Endothelial cell of umbilical vein (primary cell): ENCODE measurements around the gene CMC4. TPM values are rescaled to one million over a fixed set of nuclear protein-coding genes. Genes with fewer than 3 reads are reported as not detected.

Source experiments
- BruUV-seq: library from RNA; stranded (reverse); fragments of 400-500 nt; replicated peaks from 2 replicates; lab custom pipeline; 2021; lab: Mats Ljungman, UMichigan
- CTCF ChIA-PET: fragments of 300-600, 350-600 bp; sonication (Branson Sonifier 250); formaldehyde crosslinking; loops from one replicate; lab custom pipeline; 2021; ENCODE audit warnings: antibody characterized with exemption, inconsistent platforms; lab: Charles Lee
- POLR2A ChIA-PET: fragments of 300-600, 350-600 bp; sonication (Branson Sonifier 250); formaldehyde crosslinking; loops from one replicate; lab custom pipeline; 2021; ENCODE audit warnings: antibody characterized with exemption, inconsistent platforms; lab: Charles Lee
- DNase-seq: peaks from one replicate; pipeline ENCODE4 v3.0.0-alpha.2; 2011; ENCODE audit warnings: low read depth, low spot score
- FAIRE-seq: peaks from 2 replicates; lab custom pipeline; 2011; peaks lifted over from hg19 to GRCh38; lab: Jason Lieb, UNC
- H2AFZ ChIP-seq: 2 replicates; pipeline ENCODE4 v1.6.0; 2012; ENCODE audit warnings: low read depth, low read length, control low read depth, inconsistent platforms
- H3K27ac ChIP-seq: 2 replicates; pipeline ENCODE4 v1.5.1; 2011; ENCODE audit warnings: low read depth, mild to moderate bottlenecking, control low read depth, low read length, moderate library complexity; ENCODE audit not compliant: insufficient read depth
- H3K27me3 ChIP-seq, 2 experiments: 2 replicates each; pipeline versions ENCODE4 v1.6.0 to v1.6.1; 2011; ENCODE audit warnings: low read length in 2 of 2, mixed read lengths in 1 of 2; ENCODE audit not compliant: control insufficient read depth in 2 of 2, insufficient read depth in 2 of 2
- H3K36me3 ChIP-seq, 2 experiments: 2 replicates in 1 of 2; 3 replicates in 1 of 2; pipeline ENCODE4 v1.5.1; 2011; ENCODE audit warnings: low read length in 2 of 2, mild to moderate bottlenecking in 1 of 2, moderate library complexity in 1 of 2; ENCODE audit not compliant: control insufficient read depth in 2 of 2, insufficient read depth in 2 of 2; ENCODE audit errors: extremely low read depth in 1 of 2
- H3K4me1 ChIP-seq: 3 replicates; pipeline ENCODE4 v1.5.1; 2011; ENCODE audit warnings: mild to moderate bottlenecking, low read length; ENCODE audit not compliant: control insufficient read depth, insufficient read depth; ENCODE audit errors: extremely low read depth
- H3K4me2 ChIP-seq: 2 replicates; pipeline ENCODE4 v1.6.1; 2011; ENCODE audit warnings: low read length, control low read depth, mixed read lengths; ENCODE audit not compliant: insufficient read depth
- H3K4me3 ChIP-seq, 3 experiments: fragments of 200-600 bp in 1 of 3; sonication (generic), shearing (Covaris generic) in 1 of 3; replicated peaks in 1 of 3; 2 replicates each; pipeline ENCODE4 v1.5.1; 2011 to 2016; ENCODE audit warnings: control low read depth in 3 of 3, low read length in 3 of 3, mild to moderate bottlenecking in 2 of 3, inconsistent platforms in 1 of 3, low read depth in 1 of 3, moderate library complexity in 1 of 3; ENCODE audit not compliant: insufficient read depth in 1 of 3
- H3K79me2 ChIP-seq: 2 replicates; pipeline ENCODE4 v1.6.0; 2012; ENCODE audit warnings: low read length, inconsistent platforms; ENCODE audit not compliant: control insufficient read depth, insufficient read depth
- H3K9ac ChIP-seq: replicated peaks from 2 replicates; pipeline ENCODE3; 2011; ENCODE audit warnings: low read length, control low read depth; ENCODE audit not compliant: insufficient read depth; ENCODE audit errors: extremely low read depth
- H3K9me1 ChIP-seq: replicated peaks from 3 replicates; pipeline ENCODE4 v1.6.0; 2011; ENCODE audit warnings: mild to moderate bottlenecking, low read length; ENCODE audit not compliant: control insufficient read depth, insufficient read depth; ENCODE audit errors: extremely low read depth
- H3K9me3 ChIP-seq: replicated peaks from 2 replicates; pipeline ENCODE4 v1.5.1; 2012; ENCODE audit warnings: low read length, inconsistent platforms; ENCODE audit not compliant: control insufficient read depth, insufficient read depth
- H4K20me1 ChIP-seq: replicated peaks from 2 replicates; pipeline ENCODE3; 2011; ENCODE audit warnings: mild to moderate bottlenecking, low read length; ENCODE audit not compliant: control insufficient read depth, insufficient read depth; ENCODE audit errors: extremely low read depth
- EZH2 ChIP-seq: IDR thresholded peaks from 2 replicates; pipeline ENCODE4 v1.6.1; 2012; ENCODE audit warnings: borderline replicate concordance, low read depth, mild to moderate bottlenecking, moderate library complexity, low read length, inconsistent platforms; ENCODE audit not compliant: severe bottlenecking
- FOS ChIP-seq: IDR thresholded peaks from 2 replicates; pipeline ENCODE4 v1.6.1; 2011; ENCODE audit warnings: mild to moderate bottlenecking, low read length, moderate library complexity, borderline replicate concordance; ENCODE audit not compliant: insufficient read depth
- GATA2 ChIP-seq: IDR thresholded peaks from 2 replicates; pipeline ENCODE4 v1.7.0; 2011; ENCODE audit warnings: low read depth, mild to moderate bottlenecking, moderate library complexity, mixed read lengths, low read length; ENCODE audit not compliant: insufficient read length, insufficient read depth
- JUN ChIP-seq: IDR thresholded peaks from 2 replicates; pipeline ENCODE4 v1.6.1; 2011; ENCODE audit warnings: borderline replicate concordance, low read depth; ENCODE audit not compliant: insufficient read length, insufficient read depth
- MAX ChIP-seq: IDR thresholded peaks from 2 replicates; pipeline ENCODE4 v1.6.1; 2011; ENCODE audit not compliant: insufficient read depth, insufficient read length
- MYC ChIP-seq: IDR thresholded peaks from one replicate; pipeline ENCODE4 v1.6.1; 2011; ENCODE audit warnings: mild to moderate bottlenecking, low read depth, low read length
- POLR2A ChIP-seq: IDR thresholded peaks from 2 replicates; pipeline ENCODE4 v1.6.1; 2012; ENCODE audit warnings: low read depth, mild to moderate bottlenecking, control low read depth, low read length
- POLR2AphosphoS5 ChIP-seq: IDR thresholded peaks from 2 replicates; pipeline ENCODE4 v1.6.1; 2012; ENCODE audit warnings: low read depth, mild to moderate bottlenecking, control low read depth, low read length, moderate library complexity; ENCODE audit not compliant: insufficient read depth
- dilution Hi-C: fragments of 300-500 bp; cut with MboI; formaldehyde crosslinking; loops from one replicate; pipeline ENCODE4 v1.15.0; 2019; ENCODE audit warnings: low sequenced_read_pairs; ENCODE audit not compliant: extremely low pct_ligation_motif_present
- intact Hi-C: fragments of 100-400 bp; cut with micrococcal nuclease; formaldehyde crosslinking; loops from one replicate; pipeline ENCODE4 v1.10.0; 2022
- polyA plus RNA-seq, 4 experiments: library from polyadenylated mRNA; depleted of rRNA in 3 of 4; stranded (reverse) in 3 of 4; unstranded in 1 of 4; fragments of >200 nt; gene quantifications; 2 replicates each; pipeline versions ENCODE4 v1.2.1 to v1.2.3, GENCODE V29; 2011 to 2012; ENCODE audit warnings: missing spikeins in 1 of 4
- total RNA-seq: library from RNA; stranded (reverse); gene quantifications from 2 replicates; pipeline ENCODE4 v1.2.3, GENCODE V29; 2021
- TF ChIP-seq, protein P1 (sequence below), 2 donors: IDR thresholded peaks; 1 replicate in 1 of 2; 2 replicates in 1 of 2; pipeline ENCODE4 v1.5.1; 2011; ENCODE audit warnings: low read length in 2 of 2, mild to moderate bottlenecking in 2 of 2, moderate library complexity in 2 of 2, control low read depth in 1 of 2, inconsistent platforms in 1 of 2, low read depth in 1 of 2; ENCODE audit not compliant: insufficient read depth in 1 of 2; ENCODE audit errors: extremely low read depth in 1 of 2

CMC4 gene
- total and polyA plus RNA-seq, 2 donors (not counting 3 experiments of a cell fraction or from before 2014, with no cell fraction given): 3.2 to 6.7 TPM

GRCh38 chrX:155026727-155027508, 44.0 kb downstream of the CMC4 start, which contains the start of gene FUNDC2:
Gene FUNDC2, plus strand, starts transcription at chrX:155026844. Its CDS starts 95 bp downstream, at chrX:155026939.
- H3K9me1 ChIP-seq: no peaks in the 10 kb centered on the region
- H3K4me1 ChIP-seq: no peaks in the 10 kb centered on the region
- FAIRE-seq (peak; percentile 94), DNase-seq (peak; percentile 94)
- dilution Hi-C loops: no loop called here
- BruUV-seq: no TSS peak
- ChIA-PET POLR2A (no interaction called here), CTCF (interaction anchor here (0.6 to 1.5 kb wide), 9 partner anchors 9 to 190 kb away, joined by 3 to 8 read pairs (median 4); partner anchors contain the start of gene VBP1)
- TF ChIP-seq POLR2AphosphoS5 (peak; percentile 61), JUN (no peak), GATA2 (no peak), POLR2A (no peak), MYC (no peak), EZH2 (no peak), MAX (peak; percentile 67), FOS (no peak)
- TF ChIP-seq, protein P1, sequence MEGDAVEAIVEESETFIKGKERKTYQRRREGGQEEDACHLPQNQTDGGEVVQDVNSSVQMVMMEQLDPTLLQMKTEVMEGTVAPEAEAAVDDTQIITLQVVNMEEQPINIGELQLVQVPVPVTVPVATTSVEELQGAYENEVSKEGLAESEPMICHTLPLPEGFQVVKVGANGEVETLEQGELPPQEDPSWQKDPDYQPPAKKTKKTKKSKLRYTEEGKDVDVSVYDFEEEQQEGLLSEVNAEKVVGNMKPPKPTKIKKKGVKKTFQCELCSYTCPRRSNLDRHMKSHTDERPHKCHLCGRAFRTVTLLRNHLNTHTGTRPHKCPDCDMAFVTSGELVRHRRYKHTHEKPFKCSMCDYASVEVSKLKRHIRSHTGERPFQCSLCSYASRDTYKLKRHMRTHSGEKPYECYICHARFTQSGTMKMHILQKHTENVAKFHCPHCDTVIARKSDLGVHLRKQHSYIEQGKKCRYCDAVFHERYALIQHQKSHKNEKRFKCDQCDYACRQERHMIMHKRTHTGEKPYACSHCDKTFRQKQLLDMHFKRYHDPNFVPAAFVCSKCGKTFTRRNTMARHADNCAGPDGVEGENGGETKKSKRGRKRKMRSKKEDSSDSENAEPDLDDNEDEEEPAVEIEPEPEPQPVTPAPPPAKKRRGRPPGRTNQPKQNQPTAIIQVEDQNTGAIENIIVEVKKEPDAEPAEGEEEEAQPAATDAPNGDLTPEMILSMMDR (IDR thresholded peaks at IDR 0.05; ENCODE audit: extremely low read depth in 1 of 2, insufficient read depth in 1 of 2, low read depth in 1 of 2, low read length in 2 of 2): no peak
- H3K4me2 ChIP-seq: peak within 1 kb of the TSS; percentile 91
- peak within 1 kb of the TSS; percentile 95 for H3K9ac ChIP-seq
- H4K20me1 ChIP-seq: no peaks in the 10 kb centered on the region
- peak within 1 kb of the TSS; percentile 96 for H3K27ac ChIP-seq
- peaks cover 2% of the 10 kb centered on the region in 2 experiments for H3K27me3 ChIP-seq
- H3K4me3 ChIP-seq: peak within 1 kb of the TSS; percentile 61 to 96 (median 82)
- H3K9me3 ChIP-seq: no peaks in the 10 kb centered on the region
- peak within 1 kb of the TSS; percentile 57 for H2AFZ ChIP-seq
- H3K79me2 ChIP-seq: peaks cover 10% of the 10 kb centered on the region
- H3K36me3 ChIP-seq: no peaks in the 10 kb centered on the region
- intact Hi-C loops: loop anchor here (1.0 to 5.0 kb wide), 3 partner anchors 44 to 190 kb away; partner anchors contain the start of genes BRCC3, CMC4, MTCP1 and VBP1
